DND-41 (cell line): Measurements from ENCODE around the gene MEGF8.

Source experiments
- ATAC-seq: fragments of 200-7000 bp; cut with Tn5 transposase; 3 replicates; pipeline ENCODE4 v1.9.1; 2021; ENCODE audit warnings: low read depth; ENCODE audit not compliant: insufficient read depth
- DNase-seq: peaks from one replicate; pipeline ENCODE4 v3.0.0-alpha.2; 2020
- H2AFZ ChIP-seq: 2 replicates; pipeline ENCODE4 v1.6.0; 2012; ENCODE audit warnings: low read depth, low read length
- H3K27ac ChIP-seq: 2 replicates; pipeline ENCODE4 v1.5.1; 2012; ENCODE audit warnings: low read length, inconsistent platforms
- H3K27me3 ChIP-seq: fragments of 200-600 bp; sonication (generic); 2 replicates; pipeline ENCODE4 v1.6.0; 2012; ENCODE audit warnings: low read length, mild to moderate bottlenecking, inconsistent platforms; ENCODE audit not compliant: insufficient read depth, poor library complexity
- H3K36me3 ChIP-seq: 2 replicates; pipeline ENCODE4 v1.5.1; 2012; ENCODE audit warnings: low read length, inconsistent platforms; ENCODE audit not compliant: insufficient read depth
- H3K4me1 ChIP-seq: 2 replicates; pipeline ENCODE4 v1.5.1; 2012; ENCODE audit warnings: mild to moderate bottlenecking, low read length; ENCODE audit not compliant: insufficient read depth
- H3K4me2 ChIP-seq: 2 replicates; pipeline ENCODE4 v1.6.0; 2012; ENCODE audit warnings: mild to moderate bottlenecking, moderate library complexity, low read length, inconsistent platforms; ENCODE audit not compliant: insufficient read depth
- H3K4me3 ChIP-seq, 2 experiments: fragments of 200-600 bp in 1 of 2; shearing (Covaris generic) in 1 of 2; 2 replicates each; pipeline ENCODE4 v1.5.1; 2012 to 2016; ENCODE audit warnings: inconsistent platforms in 2 of 2, low read length in 2 of 2, mild to moderate bottlenecking in 2 of 2, low read depth in 1 of 2, moderate library complexity in 1 of 2
- H3K79me2 ChIP-seq: 2 replicates; pipeline ENCODE4 v1.6.0; 2012; ENCODE audit warnings: low read length, inconsistent platforms; ENCODE audit not compliant: insufficient read depth
- H3K9ac ChIP-seq: 2 replicates; pipeline ENCODE4 v1.6.0; 2012; ENCODE audit warnings: low read depth, mild to moderate bottlenecking, inconsistent platforms, low read length, moderate library complexity
- H3K9me3 ChIP-seq: 2 replicates; pipeline ENCODE4 v1.5.1; 2012; ENCODE audit warnings: low read length, moderate library complexity, mild to moderate bottlenecking, inconsistent platforms; ENCODE audit not compliant: insufficient read depth, severe bottlenecking
- H4K20me1 ChIP-seq: 2 replicates; pipeline ENCODE4 v1.6.0; 2012; ENCODE audit warnings: low read length; ENCODE audit not compliant: insufficient read depth
- CTCF ChIP-seq: IDR thresholded peaks from 2 replicates; pipeline ENCODE4 v1.5.1; 2012; ENCODE audit warnings: borderline replicate concordance, low read length, moderate library complexity, mild to moderate bottlenecking; ENCODE audit not compliant: poor library complexity, severe bottlenecking; ENCODE audit errors: extremely low read depth
- EZH2 ChIP-seq: IDR thresholded peaks from 3 replicates; pipeline ENCODE4 v1.6.1; 2012; ENCODE audit warnings: borderline replicate concordance, low read depth, mild to moderate bottlenecking, moderate library complexity, low read length, inconsistent platforms; ENCODE audit not compliant: severe bottlenecking

MEGF8 gene

DNA sequence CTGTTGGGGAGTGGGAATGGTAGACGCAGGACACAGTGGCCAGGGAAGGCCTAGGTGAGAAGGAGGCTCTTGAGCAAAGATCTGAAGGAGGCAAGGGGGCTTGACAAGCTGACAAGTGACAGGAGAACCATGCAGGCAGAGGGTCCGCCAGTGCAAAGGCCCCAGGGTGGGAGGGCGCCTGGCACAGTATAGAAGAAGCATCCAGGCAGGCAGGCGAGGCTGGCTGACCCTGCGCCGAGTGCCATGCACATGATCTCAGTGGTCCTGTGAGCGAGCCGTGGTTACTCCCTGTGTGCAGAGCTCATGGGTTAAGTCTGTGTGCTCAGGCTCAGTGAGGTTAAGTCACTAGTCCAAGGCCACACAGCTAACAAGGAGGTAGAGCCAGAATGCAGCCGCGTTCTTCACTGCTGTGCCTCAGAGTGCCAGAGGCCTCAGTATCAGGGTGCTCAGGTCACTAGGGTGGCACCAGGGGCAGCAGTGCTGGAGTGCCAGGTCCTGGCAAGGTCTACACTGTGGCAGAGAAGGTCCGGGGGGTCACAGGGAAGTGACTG, 49.5 kb downstream of the MEGF8 start:
- Histone ChIP-seq H2AFZ (no peak overlapping the region), H3K79me2 (no peaks in the 10 kb centered on the region), H4K20me1 (no peaks in the 10 kb centered on the region), H3K36me3 (peaks cover 9% of the 10 kb centered on the region; the same call in 1 of the 2 replicates), H3K9me3 (no peaks in the 10 kb centered on the region), H3K27me3 (no peaks in the 10 kb centered on the region), H3K9ac (no peak overlapping the region), H3K27ac (no peak overlapping the region), H3K4me2 (no peak overlapping the region), H3K4me3 (no peak overlapping the region), H3K4me1 (no peaks in the 10 kb centered on the region)
- no peak for TF ChIP-seq CTCF
- TF ChIP-seq EZH2 = no peak
- ATAC-seq = no peak
- DNase-seq = no peak

- ATAC-seq (no peak), DNase-seq (no peak)
- Histone ChIP-seq H4K20me1 (no peaks in the 10 kb centered on the region), H3K27me3 (no peaks in the 10 kb centered on the region), H3K4me1 (no peaks in the 10 kb centered on the region), H3K9me3 (no peaks in the 10 kb centered on the region), H3K9ac (no peak overlapping the region), H2AFZ (no peak overlapping the region), H3K4me3 (no peak overlapping the region), H3K4me2 (no peak overlapping the region), H3K36me3 (peaks cover 9% of the 10 kb centered on the region; the same call in 1 of the 2 replicates), H3K79me2 (no peaks in the 10 kb centered on the region), H3K27ac (no peak overlapping the region)
- TF ChIP-seq CTCF (no peak), EZH2 (no peak)
Observed at GRCh38 chr19:42375415-42376176, 50.2 kb downstream of the MEGF8 start.

GRCh38 chr19:42376177-42376555, 50.7 kb downstream of the MEGF8 start:
- H3K36me3 ChIP-seq = peaks cover 7% of the 10 kb centered on the region; the same call in 1 of the 2 replicates

More at GRCh38 chr19:42376177-42376555, 50.7 kb downstream of the MEGF8 start:
- Histone ChIP-seq H3K9ac (no peak overlapping the region), H3K4me2 (no peak overlapping the region), H3K4me1 (no peaks in the 10 kb centered on the region), H4K20me1 (no peaks in the 10 kb centered on the region), H3K27ac (no peak overlapping the region), H3K79me2 (no peaks in the 10 kb centered on the region), H3K27me3 (no peaks in the 10 kb centered on the region), H3K9me3 (no peaks in the 10 kb centered on the region), H2AFZ (no peak overlapping the region), H3K4me3 (no peak overlapping the region)
- no peak for TF ChIP-seq EZH2
- no peak for TF ChIP-seq CTCF
- no peak for DNase-seq
- ATAC-seq = no peak
